GM21619 (cell line): ENCODE results near the gene DDX24.
A peak's percentile ranks its signal among the peaks of the same experiment; 100 is the strongest.

Experiments
- ATAC-seq: cut with Tn5 transposase; IDR thresholded peaks from one replicate; pipeline ENCODE4 v1.9.1; 2021; ENCODE audit not compliant: unreplicated experiment

DDX24 gene, protein sequence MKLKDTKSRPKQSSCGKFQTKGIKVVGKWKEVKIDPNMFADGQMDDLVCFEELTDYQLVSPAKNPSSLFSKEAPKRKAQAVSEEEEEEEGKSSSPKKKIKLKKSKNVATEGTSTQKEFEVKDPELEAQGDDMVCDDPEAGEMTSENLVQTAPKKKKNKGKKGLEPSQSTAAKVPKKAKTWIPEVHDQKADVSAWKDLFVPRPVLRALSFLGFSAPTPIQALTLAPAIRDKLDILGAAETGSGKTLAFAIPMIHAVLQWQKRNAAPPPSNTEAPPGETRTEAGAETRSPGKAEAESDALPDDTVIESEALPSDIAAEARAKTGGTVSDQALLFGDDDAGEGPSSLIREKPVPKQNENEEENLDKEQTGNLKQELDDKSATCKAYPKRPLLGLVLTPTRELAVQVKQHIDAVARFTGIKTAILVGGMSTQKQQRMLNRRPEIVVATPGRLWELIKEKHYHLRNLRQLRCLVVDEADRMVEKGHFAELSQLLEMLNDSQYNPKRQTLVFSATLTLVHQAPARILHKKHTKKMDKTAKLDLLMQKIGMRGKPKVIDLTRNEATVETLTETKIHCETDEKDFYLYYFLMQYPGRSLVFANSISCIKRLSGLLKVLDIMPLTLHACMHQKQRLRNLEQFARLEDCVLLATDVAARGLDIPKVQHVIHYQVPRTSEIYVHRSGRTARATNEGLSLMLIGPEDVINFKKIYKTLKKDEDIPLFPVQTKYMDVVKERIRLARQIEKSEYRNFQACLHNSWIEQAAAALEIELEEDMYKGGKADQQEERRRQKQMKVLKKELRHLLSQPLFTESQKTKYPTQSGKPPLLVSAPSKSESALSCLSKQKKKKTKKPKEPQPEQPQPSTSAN

GRCh38 chr14:94080621-94081385 lies at the start of gene DDX24, which contains the start of gene IFI27L1:
DDX24 (minus strand) TSS chr14:94081202; CDS start chr14:94079742, 1,460 bp downstream.
IFI27L1 (plus strand) TSS chr14:94081310; CDS start chr14:94096938, 15,628 bp downstream.
- ATAC-seq, result peak; percentile 98

- no peak for ATAC-seq
These were observed 48.9 kb upstream of the DDX24 start for GRCh38 chr14:94129758-94130414.

GRCh38 chr14:94129111-94129757 lies 48.2 kb upstream of the DDX24 start, which contains the start of gene IFI27L2:
IFI27L2 (minus strand) TSS chr14:94129604; CDS start chr14:94129564, 40 bp downstream.
- ATAC-seq, result peak; percentile 93

DNA sequence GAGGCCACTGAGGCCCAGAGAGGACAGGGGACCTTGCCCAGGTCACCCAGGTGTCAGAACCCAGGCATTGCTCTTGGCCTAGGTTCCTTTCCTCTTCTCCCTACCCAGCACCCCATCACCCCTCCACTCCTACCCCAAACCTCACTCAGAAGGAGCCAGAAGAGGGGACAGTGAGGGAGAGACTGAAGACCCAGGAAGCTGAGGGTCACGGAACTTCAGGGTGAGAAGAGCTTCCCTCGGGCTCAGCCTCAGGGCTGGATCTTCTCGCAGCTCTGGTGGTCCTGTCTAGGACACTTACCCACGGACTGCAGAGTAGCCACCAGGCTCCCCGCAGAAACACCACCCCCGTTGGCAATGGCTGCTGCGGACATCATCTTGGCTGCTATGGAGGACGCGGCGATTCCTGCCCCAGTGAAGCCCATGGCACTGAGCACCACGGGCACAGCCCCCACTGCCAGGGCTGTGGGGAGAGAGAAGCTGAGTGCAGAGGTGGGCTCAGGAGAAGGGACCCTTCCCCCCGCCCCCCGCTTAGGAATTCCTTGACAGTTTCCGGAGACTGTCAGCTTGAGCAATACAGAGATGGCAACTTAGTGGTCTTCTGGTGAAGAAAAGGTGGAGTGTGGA lies 47.3 kb upstream of the DDX24 start:
- ATAC-seq, result no peak

GRCh38 chr14:94127330-94127729 lies 46.3 kb upstream of the DDX24 start:
- ATAC-seq, result no peak

GRCh38 chr14:94126800-94127199 lies 45.8 kb upstream of the DDX24 start:
- ATAC-seq, result no peak

- ATAC-seq, result no peak
These were observed 45.3 kb upstream of the DDX24 start for GRCh38 chr14:94126419-94126677.

GRCh38 chr14:94125659-94126418 lies 44.8 kb upstream of the DDX24 start:
- ATAC-seq, result no peak

- no peak for ATAC-seq
These were observed 43.8 kb upstream of the DDX24 start for GRCh38 chr14:94124582-94125377.

DNA sequence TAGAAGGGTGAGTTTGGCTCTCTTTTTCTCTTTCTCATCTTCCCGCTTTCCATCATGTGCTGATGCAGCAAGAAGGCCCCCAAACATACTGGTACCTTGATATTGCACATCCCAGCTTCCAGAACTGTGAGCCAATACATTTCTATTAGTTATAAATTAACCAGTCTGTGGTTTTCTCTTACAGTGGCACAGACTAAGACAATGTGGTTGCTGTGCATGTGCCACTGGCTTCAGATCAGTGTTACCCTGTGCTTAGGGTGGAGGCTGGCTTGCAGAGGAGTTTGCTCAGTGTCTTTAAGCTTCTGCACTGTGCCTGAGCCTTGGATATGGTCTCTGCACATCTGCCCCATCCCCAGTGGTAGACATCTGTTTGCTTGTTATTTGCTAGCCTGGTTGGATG lies 42.9 kb upstream of the DDX24 start:
- no peak for ATAC-seq

GRCh38 chr14:94123296-94123695 lies 42.3 kb upstream of the DDX24 start:
- ATAC-seq, result no peak

- no peak for ATAC-seq
These were observed 41.4 kb upstream of the DDX24 start for GRCh38 chr14:94122438-94122837.

DNA sequence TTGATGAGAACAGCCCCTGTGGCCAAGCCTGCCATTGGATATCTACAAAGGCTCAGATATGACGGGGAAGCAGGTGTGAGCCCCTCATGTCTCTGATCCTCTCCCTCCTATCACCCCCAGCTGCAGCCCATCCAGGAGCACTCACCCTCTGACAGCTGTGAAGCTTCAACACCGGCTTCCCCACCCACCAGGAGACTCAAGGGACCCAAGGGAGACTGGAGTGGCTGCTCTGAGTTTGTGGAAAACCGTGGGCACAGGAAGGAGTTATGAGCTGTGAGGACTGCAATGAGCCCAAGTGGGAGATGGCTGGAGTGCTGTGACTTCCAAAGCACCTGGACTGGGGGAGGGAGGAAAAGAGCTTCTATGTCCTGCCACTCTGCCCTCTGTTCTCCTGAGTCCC lies 40.5 kb upstream of the DDX24 start:
- no peak for ATAC-seq

GRCh38 chr14:94120667-94121340 lies 39.8 kb upstream of the DDX24 start:
- no peak for ATAC-seq

- no peak for ATAC-seq
These were observed 38.1 kb upstream of the DDX24 start for GRCh38 chr14:94119071-94119470.

GRCh38 chr14:94117856-94118255 lies 36.9 kb upstream of the DDX24 start:
- no peak for ATAC-seq

DNA sequence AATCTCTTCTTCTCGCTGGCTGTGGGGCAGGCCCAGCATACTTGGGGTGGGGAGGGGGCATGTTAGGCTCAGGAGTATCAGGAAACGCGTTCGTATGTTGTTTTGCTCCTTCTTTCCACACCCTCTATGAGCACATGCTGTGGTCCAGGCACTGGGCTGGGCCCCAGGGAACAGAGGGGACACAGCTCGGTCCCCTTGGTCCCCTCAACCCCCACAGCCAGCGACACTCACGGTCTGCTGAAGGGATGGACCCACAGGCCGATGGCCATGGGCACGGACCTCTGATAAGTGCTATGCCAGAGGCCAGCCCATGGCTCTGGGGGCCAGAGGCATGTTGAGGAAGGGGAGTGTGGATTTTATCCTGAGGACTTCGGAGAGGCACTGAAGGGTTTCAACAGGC lies 35.7 kb upstream of the DDX24 start:
- ATAC-seq, result no peak

GRCh38 chr14:94115631-94116030 lies 34.6 kb upstream of the DDX24 start:
- no peak for ATAC-seq
